ENCODE results near the gene EPS15. TPM values are rescaled to one million over a fixed set of nuclear protein-coding genes. Genes with fewer than 3 reads are reported as not detected.

EPS15 gene
- total and polyA plus RNA-seq, 10 of the 15 experiments (the other 5 are each of a cell fraction or from before 2014, with no cell fraction given) = 24.7 to 87.8 (median 56.3) TPM

DNA sequence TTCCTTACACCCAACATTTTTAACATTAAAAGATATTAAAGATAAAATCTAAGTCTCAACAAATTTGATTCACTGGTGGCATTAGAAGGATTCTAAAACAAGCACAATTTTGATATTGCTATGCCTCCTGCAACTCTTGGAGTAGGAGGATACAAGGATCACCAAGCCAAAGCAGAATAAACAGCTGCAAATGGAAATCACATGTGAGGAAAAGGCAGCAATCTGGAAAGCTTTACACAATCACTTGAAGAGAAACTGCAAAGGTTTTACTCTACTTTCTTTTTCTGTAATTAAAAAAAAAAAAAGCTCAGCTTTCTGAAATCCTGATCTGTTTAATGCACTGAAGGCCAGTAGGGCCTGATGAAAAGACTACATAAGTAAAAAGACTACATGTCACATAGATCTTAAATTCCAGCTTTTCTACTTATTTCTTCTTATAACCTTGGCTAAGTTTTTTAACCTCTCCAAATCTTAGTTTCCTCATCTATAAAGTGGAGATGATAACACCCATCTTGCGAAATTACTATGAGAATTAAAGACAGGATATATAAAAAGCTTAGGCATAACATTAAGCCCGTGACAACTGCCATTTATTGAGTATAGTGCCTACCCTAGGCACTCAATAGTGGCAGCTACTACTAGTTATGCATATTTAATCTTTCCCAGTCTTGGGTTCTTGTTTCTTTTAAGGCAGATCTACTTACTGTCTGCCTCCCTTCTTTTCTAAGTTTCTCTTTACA lies 73.5 kb downstream of the EPS15 start:
- POLR2A ChIA-PET = interaction anchor here (0.6 to 1.8 kb wide), 7 partner anchors 18 to 180 kb away, joined by 3 to 6 read pairs (median 4); no protein-coding TSS in a partner anchor
- RAD21 ChIA-PET (ENCODE audit: unreplicated experiment) = interaction anchor here (0.7 to 3.5 kb wide), 9 partner anchors 41 to 89 kb away, joined by 3 to 21 read pairs (median 3); no protein-coding TSS in a partner anchor
- H3K27me3 ChIP-seq (replicated peaks in 1 of 2; ENCODE audit: control insufficient read depth in 2 of 2, insufficient read depth in 2 of 2, low read length in 1 of 2) = no peaks in the 10 kb centered on the region
- 95% methylated on average over 2 of the region's 2 CpGs for WGBS (ENCODE audit: insufficient coverage, insufficient replicate concordance, low lambda C conversion rate, missing lambda C conversion rate)
- peak overlapping the region; percentile 4; the same call in 1 of the 2 replicates for H3K4me2 ChIP-seq (ENCODE audit: control insufficient read depth, insufficient read depth)
- no peak; the same call in 2 of the 3 replicates for ATAC-seq
- H3K9ac ChIP-seq (ENCODE audit: control insufficient read depth, insufficient read depth, low read length) = no peak overlapping the region
- H3K9me3 ChIP-seq (replicated peaks; ENCODE audit: control insufficient read depth, insufficient read depth, low read length) = no peaks in the 10 kb centered on the region
- SMC1A ChIA-PET (ENCODE audit: uncharacterized antibody, unreplicated experiment) = interaction anchor here (0.6 to 3.8 kb wide), 21 partner anchors 12 to 388 kb away, joined by 3 to 30 read pairs (median 7); no protein-coding TSS in a partner anchor
- H3K4me3 ChIP-seq = no peak overlapping the region
- no peak overlapping the region for H2AFZ ChIP-seq (ENCODE audit: control insufficient read depth, low read depth, low read length)
- peak overlapping the region; percentile 47 for H3K27ac ChIP-seq (ENCODE audit: control insufficient read depth, insufficient read depth)
- peaks cover 36% of the 10 kb centered on the region for H3K4me1 ChIP-seq (ENCODE audit: control insufficient read depth, insufficient read depth, low read length)
- intact Hi-C loops (cut with micrococcal nuclease; ENCODE audit: unreplicated experiment) (no loop called here), in situ Hi-C loops (cut with MboI) (no loop called here)
- H3K36me3 ChIP-seq (ENCODE audit: control insufficient read depth in 2 of 2, insufficient read depth in 2 of 2, low read length in 1 of 2) = peaks cover 0 to 8% of the 10 kb centered on the region in 2 experiments; a peak in 3 of 4 replicates
- no peak for FAIRE-seq
- DNase-seq (ENCODE audit: low read depth, low spot score) = no peak
- TF ChIP-seq, protein P1, sequence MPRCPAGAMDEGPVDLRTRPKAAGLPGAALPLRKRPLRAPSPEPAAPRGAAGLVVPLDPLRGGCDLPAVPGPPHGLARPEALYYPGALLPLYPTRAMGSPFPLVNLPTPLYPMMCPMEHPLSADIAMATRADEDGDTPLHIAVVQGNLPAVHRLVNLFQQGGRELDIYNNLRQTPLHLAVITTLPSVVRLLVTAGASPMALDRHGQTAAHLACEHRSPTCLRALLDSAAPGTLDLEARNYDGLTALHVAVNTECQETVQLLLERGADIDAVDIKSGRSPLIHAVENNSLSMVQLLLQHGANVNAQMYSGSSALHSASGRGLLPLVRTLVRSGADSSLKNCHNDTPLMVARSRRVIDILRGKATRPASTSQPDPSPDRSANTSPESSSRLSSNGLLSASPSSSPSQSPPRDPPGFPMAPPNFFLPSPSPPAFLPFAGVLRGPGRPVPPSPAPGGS (IDR thresholded peaks at IDR 0.05; ENCODE audit: borderline replicate concordance, insufficient read depth, low read depth, low read length, poor library complexity, severe bottlenecking) = no peak
- no peak for TF ChIP-seq NR2C2 (IDR thresholded peaks at IDR 0.05; ENCODE audit: borderline replicate concordance, control insufficient read depth, insufficient read length, low read depth)
- TF ChIP-seq TCF3 (IDR thresholded peaks at IDR 0.05; ENCODE audit: borderline replicate concordance, insufficient read depth, low read depth, low read length) = no peak
- CTCF ChIA-PET = interaction anchor here (0.7 to 2.2 kb wide), 6 partner anchors 22 to 89 kb away, joined by 3 to 9 read pairs (median 3); no protein-coding TSS in a partner anchor
- H3K79me2 ChIP-seq (ENCODE audit: control insufficient read depth, insufficient read depth, low read length) = no peaks in the 10 kb centered on the region
- BruUV-seq (replicated peaks) = no TSS peak
- no peaks in the 10 kb centered on the region for H4K20me1 ChIP-seq (ENCODE audit: control insufficient read depth, insufficient read depth)
